ENCODE measurements around the gene MAGOH. TPM values are rescaled to one million over a fixed set of nuclear protein-coding genes. Genes with fewer than 3 reads are reported as not detected.
A peak's percentile ranks its signal among the peaks of the same experiment; 100 is the strongest.

The MAGOH gene
- total and polyA plus RNA-seq, 9 of the 15 experiments (the other 6 are each of a cell fraction or from before 2014, with no cell fraction given): 102 to 342 (median 135) TPM

- TF ChIP-seq THRA (IDR thresholded peaks at IDR 0.05) (peak; percentile 44; the same call in 1 of the 2 replicates), MLLT1 (IDR thresholded peaks at IDR 0.05) (peak in 1 of 2 experiments; percentile 14; a peak in 1 of 4 replicates), MIER1 (IDR thresholded peaks at IDR 0.05; ENCODE audit: low read depth) (0 out of 2 replicates have a peak, but pooled peaks have one; percentile 56), HDGF (IDR thresholded peaks at IDR 0.05) (0 out of 2 replicates have a peak, but pooled peaks have one; percentile 36), FIP1L1 (IDR thresholded peaks at IDR 0.05; ENCODE audit: low read depth, low read length, poor library complexity, severe bottlenecking) (no peak), ZNF639 (CRISPR knock-in tag; conservative IDR thresholded peaks at IDR 0.05 in 1 of 2, IDR thresholded peaks at IDR 0.05 in 1 of 2) (no peak), PKNOX1 (IDR thresholded peaks at IDR 0.05) (peak; percentile 95), C11orf30 (IDR thresholded peaks at IDR 0.05; ENCODE audit: low read depth) (peak; percentile 77), SMARCA4 (IDR thresholded peaks at IDR 0.05) (peak; percentile 13; the same call in 1 of the 2 replicates), ELF4 (CRISPR knock-in tag; IDR thresholded peaks at IDR 0.05) (peak; percentile 5; the same call in 1 of the 2 replicates)
These were observed 40.8 kb downstream of the MAGOH start (continued) for GRCh38 chr1:53197291-53198200.

All from K562 (cell line).